Vagina (tissue), 2 donors: ENCODE measurements around the gene CNST. TPM values are rescaled to one million over a fixed set of nuclear protein-coding genes. Genes with fewer than 3 reads are reported as not detected.

Source experiments
- DNase-seq, 2 donors: peaks; one replicate each; pipeline ENCODE4 v3.0.0-alpha.2; 2017; ENCODE audit errors: extremely low spot score in 2 of 2
- H3K27ac ChIP-seq: fragments of 200-600 bp; sonication (generic); one replicate; pipeline ENCODE4 v1.5.1; 2019
- H3K27me3 ChIP-seq: fragments of 200-600 bp; sonication (generic); one replicate; pipeline ENCODE4 v1.5.1; 2019
- H3K36me3 ChIP-seq, 2 donors: fragments of 200-600 bp; sonication (generic); one replicate each; pipeline ENCODE4 v1.5.1; 2017 to 2019
- H3K4me1 ChIP-seq: fragments of 200-600 bp; sonication (generic); one replicate; pipeline ENCODE4 v1.5.1; 2019
- H3K4me3 ChIP-seq, 2 donors: fragments of 200-600 bp; sonication (generic); 1 replicate in 1 of 2; 2 replicates in 1 of 2; pipeline ENCODE4 v1.5.1; 2016 to 2019
- H3K9me3 ChIP-seq: fragments of 200-600 bp; sonication (generic); one replicate; pipeline ENCODE4 v1.5.1; 2019
- CTCF ChIP-seq, 3 experiments: fragments of 450-650 bp in 2 of 3; fragments of 200-600 bp in 1 of 3; sonication (generic) in 1 of 3; IDR thresholded peaks; one replicate each; pipeline ENCODE4 v1.5.1; 2017 to 2019; ENCODE audit warnings: antibody characterized with exemption in 3 of 3, mild to moderate bottlenecking in 2 of 3, moderate library complexity in 2 of 3
- POLR2A ChIP-seq, 2 donors: fragments of 450-650 bp; IDR thresholded peaks; one replicate each; pipeline ENCODE4 v1.6.1; 2017; ENCODE audit warnings: antibody characterized with exemption in 2 of 2, mild to moderate bottlenecking in 2 of 2, moderate library complexity in 2 of 2
- POLR2AphosphoS5 ChIP-seq, 2 donors: sonication (generic); formaldehyde crosslinking; IDR thresholded peaks; one replicate each; pipeline ENCODE4 v1.9.0; 2017; ENCODE audit warnings: antibody characterized with exemption in 2 of 2, mild to moderate bottlenecking in 2 of 2, low read depth in 1 of 2; ENCODE audit not compliant: insufficient read depth in 1 of 2
- intact Hi-C: fragments of 100-400 bp; cut with DNase I; formaldehyde crosslinking; loops from one replicate; pipeline ENCODE4 v1.15.1; 2023
- total RNA-seq: library from RNA; depleted of rRNA; stranded (reverse); fragments of >200 nt; gene quantifications from one replicate; pipeline ENCODE4 v1.2.3, GENCODE V29; 2016

CNST gene
- total RNA-seq, 1 donor from 2014 or later = 20.6 TPM

- Histone ChIP-seq H3K4me1 (no peaks in the 10 kb centered on the region), H3K9me3 (no peaks in the 10 kb centered on the region), H3K27me3 (no peaks in the 10 kb centered on the region), H3K4me3 (no peak overlapping the region), H3K27ac (no peak overlapping the region), H3K36me3 (peaks cover 0 to 42% of the 10 kb centered on the region in 2 donors)
- intact Hi-C loops = no loop called here
- no peak for DNase-seq
- no peak for TF ChIP-seq CTCF (IDR thresholded peaks at IDR 0.05)
- no peak for TF ChIP-seq POLR2A (IDR thresholded peaks at IDR 0.05)
- TF ChIP-seq POLR2AphosphoS5 (IDR thresholded peaks at IDR 0.05; ENCODE audit: insufficient read depth in 1 of 2, low read depth in 1 of 2) = no peak
Measured at GRCh38 chr1:246540738-246541491, 25.3 kb upstream of the CNST start.

GRCh38 chr1:246544001-246544400, 22.3 kb upstream of the CNST start:
- intact Hi-C loops = no loop called here
- no peak overlapping the region for H3K4me3 ChIP-seq
- H3K9me3 ChIP-seq = no peaks in the 10 kb centered on the region
- no peaks in the 10 kb centered on the region for H3K4me1 ChIP-seq
- no peak for DNase-seq
- H3K27ac ChIP-seq = no peak overlapping the region
- no peak for TF ChIP-seq POLR2AphosphoS5 (IDR thresholded peaks at IDR 0.05; ENCODE audit: insufficient read depth in 1 of 2, low read depth in 1 of 2)
- TF ChIP-seq CTCF (IDR thresholded peaks at IDR 0.05) = no peak
- TF ChIP-seq POLR2A (IDR thresholded peaks at IDR 0.05) = no peak
- no peaks in the 10 kb centered on the region for H3K27me3 ChIP-seq
- peaks cover 2 to 67% of the 10 kb centered on the region in 2 donors for H3K36me3 ChIP-seq

GRCh38 chr1:246549665-246550064, 16.6 kb upstream of the CNST start:
- Histone ChIP-seq H3K4me1 (no peaks in the 10 kb centered on the region), H3K36me3 (peaks cover 2 to 70% of the 10 kb centered on the region in 2 donors), H3K4me3 (no peak overlapping the region), H3K27ac (no peak overlapping the region), H3K9me3 (no peaks in the 10 kb centered on the region), H3K27me3 (no peaks in the 10 kb centered on the region)
- DNase-seq = no peak
- TF ChIP-seq POLR2AphosphoS5 (IDR thresholded peaks at IDR 0.05; ENCODE audit: insufficient read depth in 1 of 2, low read depth in 1 of 2) = no peak
- no peak for TF ChIP-seq POLR2A (IDR thresholded peaks at IDR 0.05)
- TF ChIP-seq CTCF (IDR thresholded peaks at IDR 0.05) = no peak
- intact Hi-C loops = no loop called here

- no peak for TF ChIP-seq POLR2AphosphoS5 (IDR thresholded peaks at IDR 0.05; ENCODE audit: insufficient read depth in 1 of 2, low read depth in 1 of 2)
- no peak for TF ChIP-seq CTCF (IDR thresholded peaks at IDR 0.05)
- TF ChIP-seq POLR2A (IDR thresholded peaks at IDR 0.05) = no peak
- peaks cover 2 to 73% of the 10 kb centered on the region in 2 donors for H3K36me3 ChIP-seq
- no peak for DNase-seq
- H3K27ac ChIP-seq = no peak overlapping the region
- no peak overlapping the region for H3K4me3 ChIP-seq
- no peaks in the 10 kb centered on the region for H3K4me1 ChIP-seq
- intact Hi-C loops = no loop called here
- H3K27me3 ChIP-seq = no peaks in the 10 kb centered on the region
- no peaks in the 10 kb centered on the region for H3K9me3 ChIP-seq
Measured at GRCh38 chr1:246550402-246550801, 15.9 kb upstream of the CNST start.

GRCh38 chr1:246552110-246552509, 14.1 kb upstream of the CNST start:
- no peak for DNase-seq
- intact Hi-C loops = no loop called here
- H3K9me3 ChIP-seq = no peaks in the 10 kb centered on the region
- no peaks in the 10 kb centered on the region for H3K27me3 ChIP-seq
- H3K36me3 ChIP-seq = peaks cover 2 to 80% of the 10 kb centered on the region in 2 donors
- no peak overlapping the region for H3K4me3 ChIP-seq
- no peak overlapping the region for H3K27ac ChIP-seq
- no peak for TF ChIP-seq CTCF (IDR thresholded peaks at IDR 0.05)
- TF ChIP-seq POLR2A (IDR thresholded peaks at IDR 0.05) = no peak
- no peak for TF ChIP-seq POLR2AphosphoS5 (IDR thresholded peaks at IDR 0.05; ENCODE audit: insufficient read depth in 1 of 2, low read depth in 1 of 2)
- H3K4me1 ChIP-seq = no peaks in the 10 kb centered on the region
